H9 (cell line): ENCODE results near the gene GLRA1. TPM values are rescaled to one million over a fixed set of nuclear protein-coding genes. Genes with fewer than 3 reads are reported as not detected.
"Not testable (repeated sequence)": the region's sequence is repeated elsewhere in the genome, so short reads cannot be mapped to it uniquely, and the experiment has no call there.

Experiments
- DNase-seq: peaks from one replicate; pipeline ENCODE4 v3.0.0-alpha.2; 2017
- H2AFZ ChIP-seq: one replicate; pipeline ENCODE4 v1.6.1; 2013; ENCODE audit warnings: mild to moderate bottlenecking, low read length, control low read depth, moderate library complexity
- H2AK5ac ChIP-seq: 2 replicates; pipeline ENCODE4 v1.6.1; 2013; ENCODE audit warnings: low read length, control low read depth, mixed read lengths; ENCODE audit not compliant: insufficient read length
- H2BK120ac ChIP-seq: one replicate; pipeline ENCODE4 v1.6.1; 2013; ENCODE audit warnings: low read depth, mild to moderate bottlenecking, low read length, control low read depth, inconsistent platforms; ENCODE audit not compliant: poor library complexity, severe bottlenecking
- H2BK12ac ChIP-seq: 2 replicates; pipeline ENCODE4 v1.6.1; 2013; ENCODE audit warnings: low read length, control low read depth, mixed read lengths, low read depth; ENCODE audit not compliant: insufficient read length
- H2BK15ac ChIP-seq: 2 replicates; pipeline ENCODE4 v1.6.1; 2013; ENCODE audit warnings: low read depth, low read length, control low read depth
- H2BK20ac ChIP-seq: one replicate; pipeline ENCODE4 v1.6.1; 2013; ENCODE audit warnings: low read depth, mild to moderate bottlenecking, low read length, control low read depth, inconsistent platforms; ENCODE audit not compliant: poor library complexity, severe bottlenecking
- H2BK5ac ChIP-seq: 2 replicates; pipeline ENCODE4 v1.6.1; 2013; ENCODE audit warnings: low read length, control low read depth, mixed read lengths; ENCODE audit not compliant: insufficient read length
- H3K14ac ChIP-seq: 2 replicates; pipeline ENCODE4 v1.6.1; 2013; ENCODE audit warnings: low read length, control low read depth; ENCODE audit not compliant: insufficient read depth
- H3K18ac ChIP-seq: 2 replicates; pipeline ENCODE4 v1.6.1; 2013; ENCODE audit warnings: low read depth, mild to moderate bottlenecking, mixed read lengths, low read length, control low read depth; ENCODE audit not compliant: insufficient read length
- H3K23ac ChIP-seq: 2 replicates; pipeline ENCODE4 v1.6.1; 2013; ENCODE audit warnings: low read length, control low read depth, mixed read lengths, low read depth; ENCODE audit not compliant: insufficient read length
- H3K23me2 ChIP-seq: 2 replicates; pipeline ENCODE4 v1.6.1; 2013; ENCODE audit warnings: low read depth, mild to moderate bottlenecking, mixed read lengths, low read length, control low read depth; ENCODE audit not compliant: insufficient read length, poor library complexity, severe bottlenecking
- H3K27ac ChIP-seq: 2 replicates; pipeline ENCODE4 v1.5.1; 2013; ENCODE audit warnings: low read length, control low read depth, mixed read lengths, low read depth; ENCODE audit not compliant: insufficient read length
- H3K27me3 ChIP-seq: 2 replicates; pipeline ENCODE4 v1.6.1; 2013; ENCODE audit warnings: low read length, control low read depth, inconsistent platforms; ENCODE audit not compliant: insufficient read depth
- H3K4ac ChIP-seq: 2 replicates; pipeline ENCODE4 v1.6.1; 2013; ENCODE audit warnings: low read depth, mild to moderate bottlenecking, control low read depth, inconsistent platforms, low read length, moderate library complexity
- H3K4me1 ChIP-seq: 2 replicates; pipeline ENCODE4 v1.6.1; 2013; ENCODE audit warnings: low read length, control low read depth, inconsistent platforms; ENCODE audit not compliant: insufficient read depth
- H3K4me2 ChIP-seq: 2 replicates; pipeline ENCODE4 v1.6.1; 2013; ENCODE audit warnings: low read length, control low read depth, mixed read lengths; ENCODE audit not compliant: insufficient read length, insufficient read depth
- H3K56ac ChIP-seq: 2 replicates; pipeline ENCODE4 v1.6.1; 2013; ENCODE audit warnings: low read depth, mild to moderate bottlenecking, mixed read lengths, low read length, control low read depth; ENCODE audit not compliant: insufficient read length
- H3K79me1 ChIP-seq: 2 replicates; pipeline ENCODE4 v1.6.1; 2013; ENCODE audit warnings: low read depth, mild to moderate bottlenecking, moderate library complexity, low read length, control low read depth, inconsistent platforms; ENCODE audit not compliant: insufficient read depth, poor library complexity, severe bottlenecking
- H3K79me2 ChIP-seq: 2 replicates; pipeline ENCODE4 v1.6.1; 2013; ENCODE audit warnings: low read length, control low read depth, inconsistent platforms; ENCODE audit not compliant: insufficient read depth
- H3K9ac ChIP-seq: 2 replicates; pipeline ENCODE4 v1.6.1; 2013; ENCODE audit warnings: low read length, control low read depth, mixed read lengths; ENCODE audit not compliant: insufficient read length; ENCODE audit errors: extremely low read depth
- H3K9me3 ChIP-seq: one replicate; pipeline ENCODE4 v1.6.1; 2013; ENCODE audit warnings: low read depth, low read length, inconsistent platforms; ENCODE audit not compliant: control insufficient read depth
- H3T11ph ChIP-seq: one replicate; pipeline ENCODE4 v1.6.1; 2013; ENCODE audit warnings: mild to moderate bottlenecking, low read length, control low read depth, inconsistent platforms
- H4K20me1 ChIP-seq: one replicate; pipeline ENCODE4 v1.6.1; 2013; ENCODE audit not compliant: control insufficient read depth, insufficient read length, insufficient read depth
- H4K5ac ChIP-seq: 2 replicates; pipeline ENCODE4 v1.6.1; 2013; ENCODE audit warnings: low read depth, mild to moderate bottlenecking, mixed read lengths, low read length, control low read depth; ENCODE audit not compliant: insufficient read length
- H4K8ac ChIP-seq: replicated peaks from 2 replicates; pipeline ENCODE4 v1.6.1; 2013; ENCODE audit warnings: low read length, control low read depth, mixed read lengths, low read depth; ENCODE audit not compliant: insufficient read length
- H4K91ac ChIP-seq: 2 replicates; pipeline ENCODE4 v1.6.1; 2013; ENCODE audit warnings: low read depth, mild to moderate bottlenecking, moderate library complexity, mixed read lengths, low read length, control low read depth; ENCODE audit not compliant: insufficient read length
- H3K27ac Mint-ChIP-seq, 3 experiments: 2 replicates in 2 of 3; 3 replicates in 1 of 3; pipeline ENCODE4 v1.8.0; 2020 to 2021; ENCODE audit warnings: mixed read lengths in 3 of 3, mild to moderate bottlenecking in 1 of 3, moderate library complexity in 1 of 3
- H3K27me3 Mint-ChIP-seq: 2 replicates; pipeline ENCODE4 v1.8.0; 2021; ENCODE audit warnings: low read depth, mild to moderate bottlenecking, moderate library complexity, mixed read lengths
- H3K36me3 Mint-ChIP-seq, 3 experiments: 2 replicates in 2 of 3; 3 replicates in 1 of 3; pipeline ENCODE4 v1.8.0; 2020 to 2021; ENCODE audit warnings: low read depth in 3 of 3, mixed read lengths in 3 of 3; ENCODE audit not compliant: insufficient read depth in 1 of 3
- H3K4me1 Mint-ChIP-seq, 2 experiments: 2 replicates each; pipeline ENCODE4 v1.8.0; 2020; ENCODE audit warnings: mixed read lengths in 2 of 2
- H3K4me3 Mint-ChIP-seq, 2 experiments: 2 replicates in 1 of 2; 3 replicates in 1 of 2; pipeline ENCODE4 v1.8.0; 2020 to 2021; ENCODE audit warnings: mild to moderate bottlenecking in 2 of 2, mixed read lengths in 2 of 2, moderate library complexity in 1 of 2
- H3K9me3 Mint-ChIP-seq, 2 experiments: 2 replicates in 1 of 2; 3 replicates in 1 of 2; pipeline ENCODE4 v1.8.0; 2020; ENCODE audit warnings: mild to moderate bottlenecking in 2 of 2, mixed read lengths in 2 of 2, moderate library complexity in 1 of 2
- CTCF ChIP-seq: fragments of 200-600 bp; sonication (generic); conservative IDR thresholded peaks from 3 replicates; pipeline ENCODE4 v1.8.0; 2021; ENCODE audit warnings: antibody characterized with exemption, mild to moderate bottlenecking
- WGBS: extraction: QIAGEN DNeasy Blood & Tissue Kit; methylation state at CpG from one replicate; pipeline ENCODE4 v1.1.7; 2013; ENCODE audit warnings: missing lambda C conversion rate, low lambda C conversion rate, mixed read lengths; ENCODE audit not compliant: insufficient read length; ENCODE audit errors: extremely low coverage; 5-methylcytosine and 5-hydroxymethylcytosine counted together
- total RNA-seq: library from RNA; stranded (reverse); gene quantifications from 2 replicates; pipeline ENCODE4 v1.2.1, GENCODE V29; 2021

Gene GLRA1
- total RNA-seq, 1 experiment from 2014 or later: not detected

- H3K9me3 ChIP-seq: no peaks in the 10 kb centered on the region
- no peak overlapping the region for H3K4me3 Mint-ChIP-seq
- no peaks in the 10 kb centered on the region for H4K20me1 ChIP-seq
- no peak overlapping the region for H3K4ac ChIP-seq
- no peaks in the 10 kb centered on the region for H3K4me1 ChIP-seq
- no peak overlapping the region for H2BK12ac ChIP-seq
- H2BK20ac ChIP-seq: no peak overlapping the region
- H3K27ac ChIP-seq: no peak overlapping the region
- no peak overlapping the region for H4K91ac ChIP-seq
- H4K5ac ChIP-seq: no peak overlapping the region
- DNase-seq: no peak
- H3K4me1 Mint-ChIP-seq: peaks cover 16 to 18% of the 10 kb centered on the region in 2 experiments
- H2BK15ac ChIP-seq: no peak overlapping the region
- H3K79me2 ChIP-seq: no peaks in the 10 kb centered on the region
- WGBS: no CpG with 5 or more reads among the region's 5 CpGs
- H3K36me3 Mint-ChIP-seq: no peaks in the 10 kb centered on the region
- no peak overlapping the region; the same call in 1 of the 2 replicates for H3K14ac ChIP-seq
- H4K8ac ChIP-seq: no peak overlapping the region
- no peak overlapping the region for H3K27ac Mint-ChIP-seq
- H3K18ac ChIP-seq: no peak overlapping the region
- no peak overlapping the region for H2AK5ac ChIP-seq
- H2BK5ac ChIP-seq: no peak overlapping the region
- H3K27me3 Mint-ChIP-seq: peaks cover 52% of the 10 kb centered on the region
- no peak overlapping the region for H2BK120ac ChIP-seq
- H3K4me2 ChIP-seq: no peak overlapping the region
- no peak for TF ChIP-seq CTCF
- no peak overlapping the region for H3K56ac ChIP-seq
- H3K79me1 ChIP-seq: no peaks in the 10 kb centered on the region
- H3K27me3 ChIP-seq: peaks cover 19% of the 10 kb centered on the region
- H3K23ac ChIP-seq: no peak overlapping the region
- H3T11ph ChIP-seq: no peak overlapping the region
- no peaks in the 10 kb centered on the region for H3K23me2 ChIP-seq
- H2AFZ ChIP-seq: no peak overlapping the region
- no peaks in the 10 kb centered on the region for H3K9me3 Mint-ChIP-seq
- no peak overlapping the region for H3K9ac ChIP-seq
Measured at GRCh38 chr5:151895660-151896030, 29.0 kb downstream of the GLRA1 start.

DNA sequence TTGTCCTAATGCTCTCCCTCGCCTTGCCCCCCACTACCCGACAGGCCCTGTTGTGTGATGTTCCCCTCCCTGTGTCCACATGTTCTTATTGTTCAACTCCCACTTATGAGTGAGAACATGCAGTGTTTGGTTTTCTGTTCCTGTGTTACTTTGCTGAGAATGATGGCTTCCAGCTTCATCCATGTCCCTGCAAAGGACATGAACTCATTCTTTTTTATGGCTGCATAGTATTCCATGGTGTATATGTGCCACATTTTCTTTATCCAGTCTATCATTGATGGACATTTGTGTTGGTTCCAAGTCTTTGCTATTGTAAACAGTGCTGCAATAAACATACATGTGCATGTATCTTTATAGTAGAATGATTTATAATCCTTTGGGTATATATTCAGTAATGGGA is 31.2 kb downstream of the GLRA1 start:
- not testable (repeated sequence) for H3K36me3 Mint-ChIP-seq, H3K4me2 ChIP-seq, H3K27me3 ChIP-seq, H2BK12ac ChIP-seq, H2BK20ac ChIP-seq, H3T11ph ChIP-seq, H2BK5ac ChIP-seq, H3K23ac ChIP-seq, H3K27ac ChIP-seq, H4K20me1 ChIP-seq, H3K9ac ChIP-seq, H3K4me3 Mint-ChIP-seq, H3K27ac Mint-ChIP-seq, H3K79me2 ChIP-seq, H3K18ac ChIP-seq, H3K4me1 ChIP-seq, H4K8ac ChIP-seq, H3K14ac ChIP-seq, DNase-seq, H2BK120ac ChIP-seq, H3K9me3 Mint-ChIP-seq, H2AK5ac ChIP-seq, H3K4ac ChIP-seq, H4K5ac ChIP-seq, H2BK15ac ChIP-seq, H3K9me3 ChIP-seq, H4K91ac ChIP-seq, H3K23me2 ChIP-seq, H3K79me1 ChIP-seq, H2AFZ ChIP-seq, H3K56ac ChIP-seq
- WGBS: no CpG with 5 or more reads among the region's 2 CpGs
- peaks cover 39% of the 10 kb centered on the region for H3K27me3 Mint-ChIP-seq
- H3K4me1 Mint-ChIP-seq: peaks cover 19 to 22% of the 10 kb centered on the region in 2 experiments
